ENCODE results near the gene CTSH.
"Not testable (repeated sequence)": the region's sequence is repeated elsewhere in the genome, so short reads cannot be mapped to it uniquely, and the experiment has no call there.

Gene CTSH

DNA sequence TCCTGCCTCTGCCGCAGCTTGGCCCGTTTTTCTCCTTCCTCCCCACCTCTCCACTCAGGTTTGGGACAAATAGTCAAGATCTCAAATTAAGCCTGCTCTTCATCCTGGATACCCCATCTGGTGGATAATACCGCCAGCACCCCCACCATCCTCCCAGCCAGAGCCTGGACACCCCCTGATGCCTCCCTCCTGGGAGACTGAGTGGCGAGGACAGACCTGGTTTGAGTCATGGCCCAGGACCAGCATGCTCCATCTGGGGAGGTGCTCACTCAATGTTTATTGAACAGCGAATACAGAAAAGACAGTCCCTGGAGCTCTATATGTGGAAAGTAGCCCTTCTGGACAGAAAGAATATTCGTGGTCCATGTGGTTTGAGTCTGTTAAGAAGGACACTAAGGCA, 23.3 kb downstream of the CTSH start:
- DNase-seq, result no peak

DNA sequence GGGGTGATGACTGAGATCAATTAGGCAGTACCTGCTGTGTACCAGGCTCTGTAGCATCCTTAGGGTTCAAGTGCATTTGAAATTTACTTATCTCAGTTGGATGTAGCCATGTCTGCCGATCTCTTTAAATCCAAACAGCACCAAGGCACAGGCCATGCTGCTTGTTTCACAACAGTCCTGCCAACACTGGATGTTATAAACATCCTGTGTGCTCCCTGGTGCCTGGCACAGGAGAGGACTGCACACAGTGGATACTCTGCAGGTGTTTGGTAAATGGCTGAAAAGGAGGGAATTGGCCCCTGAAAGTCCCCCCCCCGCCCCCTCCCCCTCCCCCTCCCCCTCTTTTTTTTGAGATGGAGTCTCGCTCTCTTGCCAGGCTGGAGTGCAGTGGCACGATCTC, 27.0 kb downstream of the CTSH start:
- no peak for DNase-seq

DNA sequence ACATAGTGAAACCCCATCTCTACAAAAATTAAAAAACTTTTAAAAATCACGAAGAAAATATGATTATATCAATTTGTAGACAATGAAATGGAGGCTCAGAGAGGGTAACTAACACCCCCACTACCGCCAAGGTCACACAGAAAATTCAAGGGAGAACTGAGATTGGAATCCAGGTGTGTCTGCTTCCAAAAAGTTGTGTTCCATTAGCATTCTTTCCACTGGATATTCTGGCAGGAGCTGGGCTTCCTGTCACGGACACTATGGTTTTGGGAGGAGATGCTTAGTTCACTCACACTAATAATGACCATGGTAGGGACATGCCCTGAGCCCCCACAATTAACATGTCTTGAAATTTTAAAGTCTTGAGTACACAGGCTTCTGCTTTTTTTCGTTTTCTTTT, 28.8 kb downstream of the CTSH start:
- no peak for DNase-seq

DNA sequence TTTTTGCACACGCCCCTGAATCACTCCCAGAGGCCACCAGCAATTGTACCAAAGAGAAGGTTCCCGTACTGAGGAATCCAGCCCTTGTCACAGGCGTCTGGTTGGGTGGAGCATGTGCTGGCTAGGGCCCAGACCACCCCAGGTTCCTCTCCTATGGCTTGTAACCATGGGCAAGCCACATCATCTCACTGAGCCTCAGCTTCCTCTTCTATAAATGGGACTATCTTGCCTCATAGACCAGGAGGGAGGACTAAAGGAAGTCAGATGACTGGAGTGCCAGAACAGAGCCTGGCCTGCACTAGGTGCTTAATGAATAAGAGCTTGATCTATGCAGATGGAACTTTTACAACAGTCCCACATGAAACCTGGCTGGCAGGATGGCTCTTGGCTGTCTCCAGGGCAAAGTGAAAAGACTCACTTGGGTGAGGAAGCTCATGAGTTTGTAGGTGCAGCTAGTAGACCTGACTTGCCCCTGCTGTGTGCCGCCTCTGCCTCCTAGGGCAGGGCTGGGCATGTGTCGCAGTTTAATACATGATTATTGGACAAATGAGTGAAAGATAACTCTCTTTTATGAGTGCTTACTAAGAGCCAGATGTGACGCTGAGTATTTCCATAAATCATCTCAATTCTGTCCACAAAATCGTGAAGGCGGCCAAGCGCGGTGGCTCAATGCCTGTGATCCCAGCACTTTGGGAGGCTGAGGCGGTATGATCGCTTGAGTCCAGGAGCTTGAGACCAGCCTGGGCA, 29.3 kb downstream of the CTSH start:
- no peak for DNase-seq

DNA sequence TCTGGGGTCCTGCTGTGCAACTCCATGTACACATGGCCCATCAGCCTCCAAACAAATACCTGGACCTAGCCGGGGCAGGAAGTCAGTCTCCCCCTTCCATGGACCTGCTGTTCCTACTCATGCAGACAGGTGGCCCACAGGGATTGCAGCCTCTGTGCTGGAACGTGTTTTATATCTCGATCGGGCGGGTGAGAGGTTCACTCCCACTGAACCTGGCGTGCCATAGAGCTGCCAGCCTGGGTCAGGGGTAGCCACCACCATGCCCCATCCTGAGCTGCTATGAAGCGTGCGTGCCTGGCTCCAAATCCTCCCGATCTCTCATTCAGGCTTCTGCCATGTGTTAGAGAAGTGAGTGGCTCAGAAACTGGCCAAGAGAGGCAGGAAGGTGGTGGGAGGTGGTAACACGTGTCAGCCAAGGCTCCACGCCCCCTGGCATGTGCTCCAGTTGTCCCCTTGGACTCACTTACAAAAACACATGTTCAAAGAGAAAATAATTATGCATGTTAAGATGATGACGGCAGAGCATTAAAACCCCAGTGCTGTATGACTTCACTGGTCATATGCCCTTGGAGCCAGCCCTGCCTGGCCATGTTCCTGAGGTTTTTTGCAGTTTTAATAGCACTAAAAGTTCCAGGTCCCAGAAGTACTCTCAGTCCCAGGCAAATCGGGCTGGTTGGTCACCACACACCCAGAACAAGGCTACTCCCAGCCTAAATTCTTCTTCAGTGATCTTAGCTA, 30.6 kb downstream of the CTSH start:
- DNase-seq, result no peak

DNA sequence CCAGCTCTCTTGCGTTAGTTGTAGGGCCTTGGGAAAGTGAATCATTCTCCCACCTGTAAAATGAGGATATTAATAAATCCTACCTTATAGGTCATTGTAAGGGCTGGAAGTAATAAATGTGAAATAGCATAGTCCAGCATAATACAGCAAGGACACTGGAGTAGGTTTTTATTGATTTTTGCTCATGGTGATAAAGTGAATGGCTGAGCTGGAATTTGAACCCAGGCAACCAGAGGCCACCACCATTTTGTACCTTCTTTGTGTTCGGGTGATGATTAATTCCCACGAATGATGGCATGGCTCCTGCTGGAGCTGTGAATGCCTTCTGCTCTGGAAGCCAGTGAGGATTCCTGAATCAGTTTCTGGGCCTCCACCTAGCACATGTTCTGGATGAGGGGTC, 31.8 kb downstream of the CTSH start:
- no peak for DNase-seq

DNA sequence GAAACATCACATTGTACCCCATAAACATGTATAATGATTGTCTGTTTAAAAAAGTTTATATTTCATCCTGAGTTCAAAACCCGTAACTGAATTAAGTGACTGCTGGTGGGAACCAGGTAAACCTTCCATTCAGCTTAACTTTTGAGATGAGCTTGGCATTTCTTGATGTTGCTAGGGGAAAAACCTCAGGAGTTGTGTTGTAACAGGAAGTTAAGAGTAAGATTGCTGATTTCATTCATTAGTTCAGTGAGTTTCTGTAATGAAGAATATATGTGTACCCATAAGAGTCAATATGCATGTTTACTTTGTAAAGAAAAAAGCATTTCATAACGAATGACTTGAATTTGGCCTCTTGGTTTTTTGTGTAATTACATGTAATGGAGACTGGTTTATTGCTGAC, 32.5 kb downstream of the CTSH start:
- DNase-seq, result no peak

DNA sequence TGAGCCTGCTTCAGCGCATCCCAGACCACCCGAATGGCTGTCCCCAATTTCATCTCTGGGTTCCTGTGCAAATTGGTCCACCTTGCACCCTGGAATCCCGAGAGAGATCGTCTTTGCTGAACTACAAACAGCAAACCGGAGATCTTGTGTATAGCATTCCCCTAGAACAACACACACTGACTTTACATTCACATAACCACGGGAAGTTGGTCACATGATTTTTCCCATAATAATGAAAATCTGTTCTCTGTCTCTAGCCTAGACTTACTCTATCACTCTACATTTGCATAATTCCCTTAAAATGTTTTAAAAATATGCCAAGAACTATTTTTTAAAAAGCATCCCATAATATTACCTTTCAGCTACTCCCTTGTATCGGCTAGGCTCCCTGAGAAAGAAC, 34.6 kb downstream of the CTSH start:
- no peak for DNase-seq

DNA sequence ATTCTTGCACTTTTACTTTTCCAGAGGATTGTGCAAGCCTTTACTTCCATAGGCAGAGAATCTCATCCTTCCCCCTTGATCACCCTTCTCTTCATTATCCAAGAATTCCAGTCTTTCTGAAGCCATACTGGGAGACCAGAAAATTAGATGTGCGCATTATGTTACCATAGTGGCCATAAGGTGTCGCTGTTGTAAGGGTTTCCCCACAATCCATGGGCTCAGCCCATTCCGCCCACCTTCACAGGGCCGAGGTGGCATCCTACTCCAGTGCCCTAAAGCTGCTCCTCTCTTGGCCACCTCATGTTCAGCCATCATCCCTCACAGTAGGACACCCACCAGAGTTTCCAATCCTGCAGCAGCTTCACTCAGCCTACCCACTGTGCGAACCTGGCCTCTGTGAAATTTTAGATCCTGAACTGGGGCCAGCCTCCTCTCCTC, 35.0 kb downstream of the CTSH start:
- no peak for DNase-seq

DNA sequence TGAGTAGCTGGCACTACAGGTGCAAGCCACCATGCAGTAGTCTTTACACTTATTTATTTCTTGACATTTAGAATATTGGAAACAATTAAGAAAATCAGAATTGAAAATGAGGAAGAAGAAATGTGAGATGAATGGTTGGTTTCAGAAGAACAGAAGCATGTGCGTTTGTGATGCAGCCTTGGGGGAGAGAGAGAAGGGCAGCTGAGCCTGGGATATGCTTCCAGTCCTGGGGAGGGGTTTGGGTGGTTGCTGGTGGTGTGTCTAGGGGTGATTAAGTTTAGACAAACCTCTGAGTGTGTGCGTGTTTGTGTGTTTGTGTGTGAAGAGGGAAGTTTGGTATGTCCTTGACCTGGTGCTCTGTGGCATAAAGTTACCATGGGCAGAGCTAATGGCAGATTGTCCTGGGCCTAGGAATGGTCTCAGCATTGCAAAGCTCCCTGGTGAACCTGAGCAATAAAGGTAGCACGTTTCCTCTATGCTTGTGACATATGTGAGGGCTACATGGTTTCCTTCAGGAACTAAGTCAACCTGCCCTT, 35.6 kb downstream of the CTSH start:
- DNase-seq, result no peak

DNA sequence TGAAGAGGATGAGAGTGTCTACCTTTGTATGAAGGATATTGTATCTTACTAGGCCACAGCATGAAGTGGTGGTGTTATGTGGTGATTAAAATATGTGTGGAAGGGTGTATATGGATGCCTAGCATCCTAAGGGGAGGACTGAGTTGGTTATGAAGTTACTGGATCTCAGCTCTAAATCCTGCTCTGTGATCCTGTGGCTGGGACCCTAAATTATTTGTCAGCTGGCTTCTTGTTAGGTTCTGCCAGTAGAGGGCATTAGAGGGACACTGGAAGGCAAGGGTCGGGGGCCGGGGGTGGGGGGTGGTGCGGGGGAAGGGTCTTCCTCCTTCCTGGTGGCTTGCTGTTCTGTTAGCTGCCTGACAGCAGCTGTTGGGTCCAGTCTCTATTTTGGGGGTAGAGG, 37.3 kb downstream of the CTSH start:
- no peak for DNase-seq

DNA sequence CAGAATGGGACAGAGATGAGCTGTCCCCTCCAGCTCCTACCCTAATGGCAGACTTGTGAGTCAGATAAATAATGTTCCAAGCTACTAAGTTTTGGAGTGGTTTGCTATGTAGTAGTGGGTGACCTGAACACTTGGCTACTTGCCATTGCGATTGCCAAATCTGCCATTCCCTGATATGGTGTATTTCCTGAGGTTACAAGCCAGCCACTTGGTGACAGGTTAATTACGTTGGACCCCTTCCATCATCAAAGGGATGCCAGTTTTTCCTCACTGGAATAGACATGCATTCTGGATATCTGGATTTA, 38.6 kb downstream of the CTSH start:
- no peak for DNase-seq

DNA sequence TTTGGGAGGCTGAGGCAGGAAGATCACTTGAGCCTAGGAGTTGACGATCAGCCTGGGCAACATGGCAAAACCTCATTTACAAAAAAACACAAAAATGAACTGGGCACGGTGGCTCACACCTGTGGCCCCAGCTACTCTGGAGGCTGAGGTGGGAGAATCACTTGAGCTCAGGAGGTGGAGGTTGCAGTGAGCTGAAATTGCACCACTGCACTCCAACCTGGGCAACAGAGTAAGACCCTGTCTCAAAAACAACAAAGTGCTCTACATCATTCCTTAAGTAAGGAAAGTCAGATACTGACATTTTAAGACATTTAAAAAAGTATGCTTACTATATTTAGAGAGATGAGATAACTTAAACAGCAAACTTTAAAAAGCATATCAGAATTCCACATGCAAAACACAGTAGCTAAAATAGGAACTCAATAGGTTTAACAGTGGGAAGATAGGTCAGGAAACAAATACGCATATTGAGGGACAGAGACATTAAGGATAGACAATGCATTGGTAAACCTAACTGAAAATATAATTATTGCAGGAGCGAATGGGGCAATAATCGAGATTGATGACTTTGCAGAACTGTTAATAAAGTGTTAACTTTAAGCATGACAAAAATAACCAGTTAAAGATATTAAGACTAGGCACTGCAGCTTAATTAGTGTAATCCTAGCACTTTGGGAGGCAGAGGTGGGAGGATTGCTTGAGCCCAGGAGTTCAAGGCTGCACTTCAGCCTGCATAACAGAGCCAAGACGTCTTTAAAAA, 40.1 kb downstream of the CTSH start:
- no peak for DNase-seq

DNA sequence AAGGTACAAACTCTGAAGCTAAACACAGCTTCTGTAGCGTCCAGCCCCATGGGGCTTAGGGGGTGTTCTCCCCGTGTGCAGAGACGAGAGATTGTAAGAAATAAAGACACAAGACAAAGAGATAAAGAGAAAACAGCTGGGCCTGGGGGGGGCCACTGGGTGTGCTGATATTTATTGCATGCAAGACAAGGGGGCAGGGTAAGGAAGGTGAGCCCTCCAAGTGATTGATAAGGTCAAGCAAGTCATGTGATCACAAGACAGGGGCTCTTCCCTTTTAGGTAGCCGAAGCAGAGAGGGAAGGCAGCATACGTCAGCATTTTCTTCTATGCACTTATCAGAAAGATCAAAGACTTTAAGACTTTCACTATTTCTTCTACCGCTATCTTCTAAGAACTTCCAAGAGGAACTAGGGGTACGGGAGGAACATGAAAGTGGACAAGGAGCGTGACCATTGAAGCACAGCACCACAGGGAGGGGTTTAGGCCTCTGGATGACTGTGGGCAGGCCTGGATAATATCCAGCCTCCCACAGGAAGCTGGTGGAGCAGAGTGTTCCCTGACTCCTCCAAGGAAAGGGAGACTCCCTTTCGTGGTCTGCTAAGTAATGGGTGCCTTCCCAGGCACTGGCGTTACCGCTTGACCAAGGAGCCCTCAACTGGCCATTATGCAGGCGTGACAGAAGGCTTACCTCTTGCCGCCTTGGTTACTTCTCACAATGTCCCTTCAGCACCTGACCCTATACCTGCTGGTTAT, 42.4 kb downstream of the CTSH start:
- not testable (repeated sequence) for DNase-seq

DNA sequence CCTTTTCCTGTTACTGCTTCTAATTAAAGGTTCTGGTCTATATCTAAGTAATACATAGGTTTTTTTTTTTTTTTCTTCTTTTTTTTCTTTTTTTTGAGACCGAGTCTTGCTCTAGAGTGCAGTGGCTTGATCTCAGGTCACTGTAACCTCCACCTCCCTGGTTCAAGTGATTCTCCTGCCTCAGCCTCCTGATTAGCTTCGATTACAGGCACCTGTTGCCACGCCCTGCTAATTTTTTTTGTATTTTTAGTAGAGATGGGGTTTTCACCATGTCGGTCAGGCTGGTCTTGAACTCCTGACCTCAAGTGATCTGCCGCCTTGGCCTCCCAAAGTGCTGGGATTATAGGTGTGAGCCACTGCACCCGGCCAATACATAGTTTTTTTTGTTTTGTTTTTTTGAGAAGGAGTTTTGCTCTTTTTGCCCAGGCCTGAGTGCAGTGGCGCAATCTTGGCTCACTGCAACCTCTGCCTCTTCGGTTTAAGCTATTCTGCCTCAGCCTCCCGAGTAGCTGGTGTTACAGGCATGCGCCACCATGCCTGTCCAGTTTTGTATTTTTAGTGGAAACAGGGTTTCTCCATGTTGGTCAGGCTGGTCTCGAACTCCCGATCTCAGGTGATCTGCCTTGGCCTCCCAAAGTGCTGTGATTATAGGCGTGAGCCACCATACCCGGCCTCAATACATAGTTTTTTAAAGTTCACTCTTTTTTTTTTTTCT, 43.9 kb downstream of the CTSH start:
- not testable (repeated sequence) for DNase-seq

DNA sequence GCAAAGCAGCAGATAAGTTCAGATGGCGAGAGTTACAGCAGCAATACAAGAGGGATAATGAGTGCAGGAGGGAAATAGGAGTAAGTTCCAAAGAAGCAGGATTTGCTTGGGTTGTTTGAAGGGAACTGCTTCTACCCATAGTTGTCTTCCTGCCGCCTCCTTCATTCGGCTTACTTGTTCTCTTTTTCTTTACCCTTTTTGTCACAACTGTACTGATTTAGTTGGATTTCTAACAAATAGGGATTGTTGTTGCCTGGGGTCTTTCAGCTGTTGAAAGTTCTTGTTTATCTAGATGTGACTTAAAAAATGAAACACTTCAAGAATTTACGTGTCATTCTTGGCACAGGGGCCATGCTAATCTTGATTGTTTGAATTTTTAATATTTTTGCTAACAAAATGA, 46.3 kb downstream of the CTSH start:
- no peak for DNase-seq

DNA sequence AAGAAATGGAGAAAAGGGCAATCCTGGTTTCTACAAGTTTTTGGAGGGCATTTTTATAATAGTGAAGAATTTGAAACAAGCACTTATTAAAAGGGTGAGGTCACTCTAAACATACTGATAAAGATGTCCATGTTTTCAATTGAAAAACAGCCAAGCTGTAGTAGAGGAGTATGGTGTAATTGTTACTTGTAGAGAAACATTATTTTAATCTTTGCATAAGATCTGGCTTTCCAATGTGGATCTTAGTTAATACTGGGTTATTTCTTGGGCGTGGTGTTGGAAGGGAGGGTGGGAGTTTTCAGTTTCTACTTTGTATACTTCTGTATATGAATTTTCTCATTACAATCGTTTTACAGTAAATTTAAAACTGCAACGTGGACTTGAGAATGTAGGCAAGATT, 49.4 kb downstream of the CTSH start:
- no peak for DNase-seq

DNA sequence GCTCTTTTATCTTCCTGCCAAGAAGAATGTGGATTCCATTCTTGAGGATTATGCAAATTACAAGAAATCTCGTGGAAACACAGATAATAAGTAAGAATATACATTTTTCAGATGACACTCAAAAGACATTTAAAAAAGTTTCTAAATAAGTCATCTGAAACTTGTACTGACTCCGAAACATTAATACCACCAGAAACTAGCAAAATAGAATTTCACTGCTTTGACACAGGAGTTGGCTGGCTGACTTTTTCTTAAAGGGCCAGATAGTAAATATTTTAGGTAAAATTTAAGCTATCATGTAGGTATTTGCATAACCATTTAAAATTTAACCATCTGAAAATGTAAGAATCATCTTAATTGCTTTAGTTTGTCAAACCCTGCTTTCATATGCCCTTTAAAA, 51.3 kb downstream of the CTSH start:
- DNase-seq, result no peak

DNA sequence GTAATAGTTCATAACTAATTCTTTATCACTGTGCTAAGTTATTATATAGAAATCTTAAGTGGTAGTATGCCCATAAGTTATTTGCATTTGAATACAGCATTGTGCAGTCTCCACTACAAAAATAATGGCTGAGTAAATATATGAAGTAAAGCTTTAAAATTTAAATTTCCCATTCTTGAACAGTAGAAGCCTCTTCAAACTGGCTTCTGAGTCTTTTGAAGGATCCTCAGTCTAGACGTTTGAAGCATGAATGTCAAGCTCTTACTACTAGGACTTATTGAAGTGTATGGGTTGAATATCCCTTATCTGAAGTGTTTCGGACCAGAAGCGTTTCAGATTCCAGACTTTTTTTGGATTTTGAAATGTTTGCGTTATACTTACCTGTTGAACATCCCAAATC, 55.8 kb downstream of the CTSH start:
- DNase-seq, result no peak

DNA sequence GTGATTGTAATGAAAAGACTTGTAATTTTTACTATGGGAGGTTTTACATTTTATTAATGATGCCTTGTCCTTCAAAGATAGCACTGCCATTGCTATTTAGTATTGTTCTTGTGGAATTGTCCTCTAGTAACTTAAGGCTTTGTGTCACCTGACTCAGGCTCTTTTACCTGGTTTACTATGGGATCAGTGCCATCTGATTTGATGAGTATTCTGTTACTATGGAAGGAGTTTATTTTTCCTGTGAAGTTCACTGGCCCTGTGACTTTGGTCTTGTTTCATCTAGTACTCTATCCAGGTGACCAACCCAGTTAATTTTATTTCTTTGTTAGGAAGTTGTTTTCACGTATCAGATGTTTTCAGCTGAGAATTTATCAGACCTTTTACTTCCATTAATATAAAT, 63.2 kb downstream of the CTSH start:
- DNase-seq, result no peak

DNA sequence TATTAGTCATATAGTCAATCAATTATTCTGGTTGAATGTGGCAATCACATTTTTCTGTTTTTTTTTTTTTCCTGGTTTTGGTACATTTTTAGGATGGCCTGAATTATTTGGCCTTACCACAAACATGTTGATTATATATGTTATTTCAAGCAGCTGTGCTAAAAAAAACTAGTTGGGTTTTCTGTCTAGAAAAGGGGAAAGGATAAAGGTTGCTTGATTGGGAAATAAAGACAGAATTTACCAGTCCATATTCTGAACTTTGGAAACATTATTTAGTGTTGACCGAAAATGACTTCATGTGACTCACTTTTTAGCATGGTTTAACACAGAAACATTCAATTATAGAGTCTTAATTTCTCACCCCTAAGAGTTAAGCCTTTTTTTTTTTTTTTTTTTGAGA, 64.0 kb downstream of the CTSH start:
- DNase-seq, result no peak

DNA sequence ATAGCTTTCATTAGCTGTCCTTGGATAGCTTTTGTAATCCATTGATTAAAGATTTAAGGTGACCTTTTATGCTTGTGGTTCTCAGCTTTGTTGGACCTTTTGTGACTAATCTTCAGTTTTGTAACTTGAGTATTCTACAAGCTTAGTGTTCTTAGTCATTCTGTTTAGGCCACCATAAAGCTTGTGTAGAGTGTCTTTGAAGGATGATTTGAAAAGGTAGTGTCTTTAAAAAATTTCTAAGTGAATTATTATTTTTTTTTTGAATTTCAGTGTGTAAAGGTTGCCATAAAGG, 64.7 kb downstream of the CTSH start:
- no peak for DNase-seq

Data from activated CD8-positive, alpha-beta memory T cell treated with anti-CD3 and anti-CD28 coated beads, Interleukin-2, amount 50 U/mL, for 4 hours (primary cell).